Measurements from ENCODE around the gene KRTAP1-4.
A peak's percentile ranks its signal among the peaks of the same experiment; 100 is the strongest.

KRTAP1-4 gene

GRCh38 chr17:41067281-41067680, 37.3 kb upstream of the KRTAP1-4 start:
- TF ChIP-seq RAD21 (IDR thresholded peaks at IDR 0.05; ENCODE audit: low read depth) (no peak), EP300 (IDR thresholded peaks at IDR 0.05; ENCODE audit: borderline replicate concordance) (no peak)

- TF ChIP-seq YY1 (IDR thresholded peaks at IDR 0.05; ENCODE audit: low read depth) (no peak), TCF12 (IDR thresholded peaks at IDR 0.05; ENCODE audit: low read depth) (no peak), EP300 (IDR thresholded peaks at IDR 0.05; ENCODE audit: borderline replicate concordance) (no peak), ZBTB7A (IDR thresholded peaks at IDR 0.05; ENCODE audit: low read depth) (no peak), MAX (IDR thresholded peaks at IDR 0.05) (no peak), CEBPB (IDR thresholded peaks at IDR 0.05) (no peak), EGR1 (IDR thresholded peaks at IDR 0.05) (no peak), RAD21 (IDR thresholded peaks at IDR 0.05; ENCODE audit: low read depth) (no peak)
Measured at GRCh38 chr17:41065829-41066624, 36.0 kb upstream of the KRTAP1-4 start, which contains the start of gene KRTAP2-4. Gene KRTAP2-4 (minus strand): TSS chr17:41065879. CDS start chr17:41065845, 34 bp downstream.

- TF ChIP-seq YY1 (IDR thresholded peaks at IDR 0.05; ENCODE audit: low read depth) (no peak), TCF12 (IDR thresholded peaks at IDR 0.05; ENCODE audit: low read depth) (no peak), FOXM1 (IDR thresholded peaks at IDR 0.05; ENCODE audit: borderline replicate concordance, low read depth) (no peak), REST (IDR thresholded peaks at IDR 0.05; ENCODE audit: low read depth) (no peak), EGR1 (IDR thresholded peaks at IDR 0.05) (no peak), ZBTB7A (IDR thresholded peaks at IDR 0.05; ENCODE audit: low read depth) (no peak), TAF1 (IDR thresholded peaks at IDR 0.05; ENCODE audit: low read depth) (no peak), MAX (IDR thresholded peaks at IDR 0.05) (no peak), RAD21 (IDR thresholded peaks at IDR 0.05; ENCODE audit: low read depth) (no peak), TEAD4 (IDR thresholded peaks at IDR 0.05) (no peak), CEBPB (IDR thresholded peaks at IDR 0.05) (no peak), CREB1 (IDR thresholded peaks at IDR 0.05; ENCODE audit: low read depth) (no peak), USF1 (IDR thresholded peaks at IDR 0.05) (no peak), EP300 (IDR thresholded peaks at IDR 0.05; ENCODE audit: borderline replicate concordance) (no peak), NFIC (IDR thresholded peaks at IDR 0.05) (no peak)
Measured at GRCh38 chr17:41064301-41064700, 34.3 kb upstream of the KRTAP1-4 start.

GRCh38 chr17:41063449-41063848, 33.5 kb upstream of the KRTAP1-4 start:
- no peak for TF ChIP-seq CREB1 (IDR thresholded peaks at IDR 0.05; ENCODE audit: low read depth)

- TF ChIP-seq MAX (IDR thresholded peaks at IDR 0.05) (peak; percentile 75), NFIC (IDR thresholded peaks at IDR 0.05) (no peak), TEAD4 (IDR thresholded peaks at IDR 0.05) (peak; percentile 43; the same call in 1 of the 2 replicates), TCF12 (IDR thresholded peaks at IDR 0.05; ENCODE audit: low read depth) (no peak), YY1 (IDR thresholded peaks at IDR 0.05; ENCODE audit: low read depth) (no peak)
Measured at GRCh38 chr17:41061964-41062363, 32.0 kb upstream of the KRTAP1-4 start.

- TF ChIP-seq MAX (IDR thresholded peaks at IDR 0.05) (peak; percentile 67), CREB1 (IDR thresholded peaks at IDR 0.05; ENCODE audit: low read depth) (no peak), TCF12 (IDR thresholded peaks at IDR 0.05; ENCODE audit: low read depth) (peak; percentile 54; the same call in 1 of the 2 replicates), NFIC (IDR thresholded peaks at IDR 0.05) (peak; percentile 60), EP300 (IDR thresholded peaks at IDR 0.05; ENCODE audit: borderline replicate concordance) (peak; percentile 76), CEBPB (IDR thresholded peaks at IDR 0.05) (no peak), YY1 (IDR thresholded peaks at IDR 0.05; ENCODE audit: low read depth) (peak; percentile 46; the same call in 1 of the 2 replicates), REST (IDR thresholded peaks at IDR 0.05; ENCODE audit: low read depth) (no peak), TEAD4 (IDR thresholded peaks at IDR 0.05) (peak; percentile 92), FOXM1 (IDR thresholded peaks at IDR 0.05; ENCODE audit: borderline replicate concordance, low read depth) (peak; percentile 42; the same call in 1 of the 2 replicates)
Measured at GRCh38 chr17:41060052-41060604, 30.1 kb upstream of the KRTAP1-4 start, which contains the start of gene KRTAP2-3. Gene KRTAP2-3 (minus strand): TSS chr17:41060114. CDS start chr17:41060050, 64 bp downstream.
